Measurements from ENCODE around the gene MGST1.

- TF ChIP-seq CTCF (conservative IDR thresholded peaks at IDR 0.05; ENCODE audit: low read depth, low read length), result no peak
- TF ChIP-seq EZH2 (IDR thresholded peaks at IDR 0.05; ENCODE audit: borderline replicate concordance, low read depth, low read length, poor library complexity, severe bottlenecking), result no peak
Measured at GRCh38 chr12:16335838-16336237, 11.6 kb upstream of the MGST1 start.
